K562 (cell line): ENCODE measurements around the gene COASY.
"Not testable (repeated sequence)": the region's sequence is repeated elsewhere in the genome, so short reads cannot be mapped to it uniquely, and the experiment has no call there.

Experiments used
- CREB3 ChIP-seq: fragments of 450-650 bp; conservative IDR thresholded peaks from 2 replicates; pipeline ENCODE4 v1.6.1; 2016; ENCODE audit warnings: missing genetic modification characterization, low read depth, mild to moderate bottlenecking, missing compliant biosample characterization, moderate library complexity
- CTCF ChIP-seq, 3 experiments: IDR thresholded peaks in 2 of 3; conservative IDR thresholded peaks in 1 of 3; 2 replicates each; pipeline ENCODE4 v1.5.1; 2011 to 2012; ENCODE audit warnings: low read length in 3 of 3, mild to moderate bottlenecking in 3 of 3, control low read depth in 2 of 3, improper control_type of control experiment in 1 of 3, inconsistent platforms in 1 of 3, low read depth in 1 of 3, mixed read lengths in 1 of 3, moderate library complexity in 1 of 3; ENCODE audit not compliant: insufficient read depth in 2 of 3
- JUND ChIP-seq, 2 experiments: IDR thresholded peaks; 2 replicates in 1 of 2; 3 replicates in 1 of 2; pipeline ENCODE4 v1.6.1; 2011; ENCODE audit warnings: borderline replicate concordance in 2 of 2, low read depth in 2 of 2, low read length in 2 of 2, improper control_type of control experiment in 1 of 2, missing biosample characterization in 1 of 2, missing genetic modification characterization in 1 of 2, missing genetic modification reagents in 1 of 2
- NFATC3 ChIP-seq: fragments of 450-650 bp; IDR thresholded peaks from 2 replicates; pipeline ENCODE4 v1.6.1; 2017; ENCODE audit warnings: mild to moderate bottlenecking
- NR2F6 ChIP-seq: fragments of 450-650 bp; formaldehyde crosslinking; IDR thresholded peaks from 2 replicates; pipeline ENCODE4 v1.4.0; 2020; ENCODE audit warnings: mild to moderate bottlenecking
- TBP ChIP-seq: optimal IDR thresholded peaks from 2 replicates; pipeline ENCODE3; 2011; ENCODE audit warnings: low read depth, low read length, improper control_type of control experiment
- TEAD2 ChIP-seq: fragments of 450-650 bp; IDR thresholded peaks from 2 replicates; pipeline ENCODE4 v1.6.1; 2016; ENCODE audit warnings: missing genetic modification characterization, control low read depth, missing compliant biosample characterization

DNA sequence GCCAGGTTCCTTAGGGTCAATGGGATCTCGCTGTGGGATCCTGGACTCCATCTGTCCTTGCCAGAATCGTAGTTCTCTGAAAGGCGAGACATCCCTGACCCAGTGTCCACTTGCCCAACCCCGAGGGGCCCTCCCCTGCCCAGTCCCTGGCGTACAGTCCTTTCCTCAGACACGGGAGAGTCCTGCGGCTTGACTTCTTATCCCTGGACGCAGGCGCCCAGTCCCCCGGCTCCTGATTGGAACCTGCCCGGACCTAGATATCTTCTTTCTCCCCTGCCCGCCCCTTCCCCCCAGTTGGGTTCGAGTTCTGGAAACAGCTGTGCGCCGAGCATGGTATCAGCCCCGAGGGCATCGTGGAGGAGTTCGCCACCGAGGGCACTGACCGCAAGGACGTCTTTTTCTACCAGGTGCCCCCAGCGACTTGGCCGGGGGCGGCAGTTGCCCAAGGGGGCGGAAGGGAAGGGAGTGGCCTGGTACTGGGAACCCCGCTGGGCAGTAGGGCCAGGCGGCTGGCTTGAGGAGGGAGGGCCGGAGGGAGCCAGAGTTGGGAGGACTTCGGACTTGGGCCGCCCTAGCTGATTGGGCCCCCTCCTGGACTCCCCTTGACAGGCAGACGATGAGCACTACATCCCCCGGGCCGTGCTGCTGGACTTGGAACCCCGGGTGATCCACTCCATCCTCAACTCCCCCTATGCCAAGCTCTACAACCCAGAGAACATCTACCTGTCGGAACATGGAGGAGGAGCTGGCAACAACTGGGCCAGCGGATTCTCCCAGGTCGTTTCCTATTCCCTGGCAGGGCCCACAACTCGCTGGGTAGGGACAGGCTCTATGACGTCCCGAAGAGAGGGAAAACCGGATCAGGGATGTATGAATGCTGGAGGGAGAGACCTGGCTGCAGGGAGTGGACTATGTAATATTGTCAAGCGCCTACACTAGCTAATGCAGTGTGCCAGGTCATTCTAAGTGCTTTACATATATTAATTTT lies 48.2 kb downstream of the COASY start:
- not testable (repeated sequence) for TF ChIP-seq NFATC3; TBP; CREB3 (tag); CTCF (IDR thresholded peaks at IDR 0.05 in 2 of 3, conservative IDR thresholded peaks at IDR 0.05 in 1 of 3; ENCODE audit: insufficient read depth in 2 of 3, low read depth in 1 of 3, low read length in 3 of 3); NR2F6 (CRISPR knock-in tag); JUND (IDR thresholded peaks at IDR 0.05; ENCODE audit: borderline replicate concordance, low read depth, low read length); JUND (tag; IDR thresholded peaks at IDR 0.05; ENCODE audit: borderline replicate concordance, low read depth, low read length); TEAD2 (tag)
